H1 (cell line): ENCODE measurements around the gene PRR12. TPM values are rescaled to one million over a fixed set of nuclear protein-coding genes. Genes with fewer than 3 reads are reported as not detected.

Source experiments
- CHD7 ChIP-seq: fragments of 300-600 bp; sonication (generic); IDR thresholded peaks from 2 replicates; pipeline ENCODE4 v1.7.1; 2012; ENCODE audit warnings: low read length, moderate library complexity, mild to moderate bottlenecking, inconsistent platforms; ENCODE audit not compliant: insufficient replicate concordance
- GTF2F1 ChIP-seq: IDR thresholded peaks from 2 replicates; pipeline ENCODE4 v1.6.1; 2012; ENCODE audit warnings: low read depth, low read length, improper control_type of control experiment, borderline replicate concordance
- JUND ChIP-seq: IDR thresholded peaks from 2 replicates; pipeline ENCODE4 v1.6.1; 2011; ENCODE audit warnings: mild to moderate bottlenecking, improper control_type of control experiment, low read length
- RNF2 ChIP-seq: fragments of 200-900, 300-1000 bp; sonication (generic); IDR thresholded peaks from 2 replicates; pipeline ENCODE4 v1.7.1; 2016; ENCODE audit warnings: borderline replicate concordance, low read depth, mild to moderate bottlenecking, antibody characterized with exemption, low read length; ENCODE audit not compliant: poor library complexity, severe bottlenecking; ENCODE audit errors: missing control alignments
- SRF ChIP-seq: IDR thresholded peaks from 2 replicates; pipeline ENCODE4 v1.6.1; 2011; ENCODE audit warnings: mild to moderate bottlenecking, low read depth, low read length, moderate library complexity
- TAF1 ChIP-seq: IDR thresholded peaks from 2 replicates; pipeline ENCODE4 v1.6.1; 2011; ENCODE audit warnings: mild to moderate bottlenecking, low read depth, low read length
- polyA plus RNA-seq, 7 experiments: library from polyadenylated mRNA; depleted of rRNA in 3 of 7; stranded (reverse) in 5 of 7; unstranded in 2 of 7; fragments of >200 nt in 5 of 7; fragments of 200-250 nt in 2 of 7; gene quantifications; 1 replicate in 5 of 7; 2 replicates in 1 of 7; 4 replicates in 1 of 7; pipeline versions ENCODE4 v1.2.1 to v1.2.3, GENCODE V29; 2011 to 2013; ENCODE audit warnings: missing spikeins in 2 of 7, mixed read lengths in 2 of 7
- total RNA-seq: library from RNA; stranded (reverse); fragmentation: NEBNext Ultra II Directional; extraction: Animal tissue kit (Norgen Biotek cat#: 25700); gene quantifications from 2 replicates; pipeline ENCODE4 v1.2.1, GENCODE V29; 2021

The PRR12 gene
- total and polyA plus RNA-seq, 2 of the 8 experiments (the other 6 are each of a cell fraction or from before 2014, with no cell fraction given), result 2.5 to 59.4 TPM

DNA sequence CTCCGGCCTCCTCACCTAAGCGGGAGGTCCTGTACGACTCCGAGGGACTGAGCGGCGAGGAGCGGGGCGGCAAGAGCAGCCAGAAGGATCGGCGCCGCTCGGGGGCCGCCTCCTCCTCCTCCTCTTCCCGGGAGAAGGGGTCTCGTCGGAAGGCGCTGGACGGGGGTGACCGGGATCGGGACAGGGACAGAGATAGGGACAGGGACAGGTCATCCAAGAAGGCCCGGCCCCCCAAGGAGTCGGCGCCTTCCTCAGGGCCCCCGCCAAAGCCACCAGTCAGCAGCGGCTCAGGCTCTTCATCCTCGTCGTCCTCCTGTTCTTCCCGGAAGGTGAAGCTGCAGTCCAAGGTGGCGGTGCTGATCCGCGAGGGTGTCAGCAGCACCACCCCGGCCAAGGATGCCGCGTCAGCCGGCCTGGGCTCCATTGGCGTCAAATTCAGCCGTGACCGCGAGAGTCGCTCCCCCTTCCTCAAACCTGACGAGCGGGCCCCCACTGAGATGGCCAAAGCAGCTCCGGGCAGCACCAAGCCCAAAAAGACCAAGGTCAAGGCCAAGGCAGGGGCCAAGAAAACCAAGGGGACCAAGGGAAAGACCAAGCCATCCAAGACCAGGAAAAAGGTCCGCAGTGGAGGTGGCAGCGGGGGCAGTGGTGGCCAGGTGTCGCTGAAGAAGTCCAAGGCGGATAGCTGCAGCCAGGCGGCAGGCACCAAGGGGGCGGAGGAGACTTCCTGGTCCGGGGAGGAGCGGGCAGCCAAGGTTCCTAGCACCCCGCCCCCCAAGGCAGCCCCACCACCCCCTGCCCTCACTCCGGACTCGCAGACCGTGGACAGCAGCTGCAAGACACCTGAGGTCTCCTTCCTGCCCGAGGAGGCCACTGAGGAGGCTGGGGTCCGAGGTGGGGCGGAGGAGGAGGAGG is 61.8 kb downstream of the PRR12 start (continued):
- no peak for TF ChIP-seq JUND
- no peak for TF ChIP-seq TAF1
- TF ChIP-seq SRF, result no peak
- TF ChIP-seq GTF2F1, result no peak
- no peak for TF ChIP-seq RNF2
- TF ChIP-seq CHD7, result no peak
